ENCODE results near the gene CENPH. TPM values are rescaled to one million over a fixed set of nuclear protein-coding genes. Genes with fewer than 3 reads are reported as not detected.
A peak's percentile ranks its signal among the peaks of the same experiment; 100 is the strongest.

The CENPH gene
- total RNA-seq, 1 donor from 2014 or later, result 5.0 TPM

- FAIRE-seq (peak; percentile 43), DNase-seq (ENCODE audit: low read depth) (peak; percentile 88)
- peak within 1 kb of the TSS; percentile 89 for H3K4me2 ChIP-seq (ENCODE audit: low read length)
- H3K9me3 ChIP-seq (ENCODE audit: insufficient read depth, low read depth, low read length), result no peaks in the 10 kb centered on the region
- peaks cover 10% of the 10 kb centered on the region for H3K36me3 ChIP-seq (ENCODE audit: insufficient read depth, low read length)
- H3K27me3 Mint-ChIP-seq (ENCODE audit: low read depth, unreplicated experiment), result no peaks in the 10 kb centered on the region
- H3K4me1 Mint-ChIP-seq (ENCODE audit: low read depth, unreplicated experiment), result peaks cover 8% of the 10 kb centered on the region
- H3K27ac ChIP-seq (ENCODE audit: low read depth, low read length), result peak within 1 kb of the TSS; percentile 74
- peaks cover 4% of the 10 kb centered on the region for H4K20me1 ChIP-seq (ENCODE audit: insufficient read depth, low read length)
- H3K4me3 ChIP-seq (ENCODE audit: insufficient read depth, low read depth, low read length), result peak within 1 kb of the TSS; percentile 71
- H3K9me3 Mint-ChIP-seq (ENCODE audit: unreplicated experiment), result peaks cover 2% of the 10 kb centered on the region
- peak within 1 kb of the TSS; percentile 83 for H3K9ac ChIP-seq (ENCODE audit: low read length)
- H3K36me3 Mint-ChIP-seq (ENCODE audit: low read depth, unreplicated experiment), result peaks cover 3% of the 10 kb centered on the region
- peak within 1 kb of the TSS; percentile 83 for H3K27ac Mint-ChIP-seq (ENCODE audit: unreplicated experiment)
- H3K27me3 ChIP-seq (ENCODE audit: insufficient read depth, low read length), result no peaks in the 10 kb centered on the region
- H3K4me1 ChIP-seq (ENCODE audit: insufficient read depth, low read length), result peaks cover 8% of the 10 kb centered on the region
- H3K4me3 Mint-ChIP-seq (ENCODE audit: unreplicated experiment), result peak within 1 kb of the TSS; percentile 91
- peaks cover 43% of the 10 kb centered on the region for H3K79me2 ChIP-seq (ENCODE audit: insufficient read depth, low read length)
- TF ChIP-seq CTCF (IDR thresholded peaks at IDR 0.05; ENCODE audit: insufficient read depth, low read depth, low read length) (no peak), EZH2 (IDR thresholded peaks at IDR 0.05; ENCODE audit: insufficient read depth, low read length) (no peak)
- H2AFZ ChIP-seq (ENCODE audit: low read depth, low read length), result peak within 1 kb of the TSS; percentile 84
These were observed 22.5 kb upstream of the CENPH start, which contains the start of gene CCNB1 for GRCh38 chr5:69166686-69167492. Gene CCNB1 (plus strand): TSS chr5:69167150. CDS start chr5:69167263, 113 bp downstream.

- H3K4me3 ChIP-seq (ENCODE audit: insufficient read depth, low read depth, low read length), result peak overlapping the region; percentile 71
- H3K4me1 ChIP-seq (ENCODE audit: insufficient read depth, low read length), result peaks cover 8% of the 10 kb centered on the region
- H3K27me3 ChIP-seq (ENCODE audit: insufficient read depth, low read length), result no peaks in the 10 kb centered on the region
- no peak for TF ChIP-seq EZH2 (IDR thresholded peaks at IDR 0.05; ENCODE audit: insufficient read depth, low read length)
- TF ChIP-seq CTCF (IDR thresholded peaks at IDR 0.05; ENCODE audit: insufficient read depth, low read depth, low read length), result no peak
- no peak for DNase-seq (ENCODE audit: low read depth)
- peak overlapping the region; percentile 74 for H3K27ac ChIP-seq (ENCODE audit: low read depth, low read length)
- H3K27me3 Mint-ChIP-seq (ENCODE audit: low read depth, unreplicated experiment), result no peaks in the 10 kb centered on the region
- peak overlapping the region; percentile 89 for H3K4me2 ChIP-seq (ENCODE audit: low read length)
- peaks cover 49% of the 10 kb centered on the region for H3K79me2 ChIP-seq (ENCODE audit: insufficient read depth, low read length)
- FAIRE-seq, result no peak
- peaks cover 2% of the 10 kb centered on the region for H3K9me3 Mint-ChIP-seq (ENCODE audit: unreplicated experiment)
- H3K4me3 Mint-ChIP-seq (ENCODE audit: unreplicated experiment), result peak overlapping the region; percentile 91
- H4K20me1 ChIP-seq (ENCODE audit: insufficient read depth, low read length), result peaks cover 6% of the 10 kb centered on the region
- peak overlapping the region; percentile 83 for H3K9ac ChIP-seq (ENCODE audit: low read length)
- peaks cover 12% of the 10 kb centered on the region for H3K36me3 ChIP-seq (ENCODE audit: insufficient read depth, low read length)
- peaks cover 8% of the 10 kb centered on the region for H3K4me1 Mint-ChIP-seq (ENCODE audit: low read depth, unreplicated experiment)
- peaks cover 3% of the 10 kb centered on the region for H3K36me3 Mint-ChIP-seq (ENCODE audit: low read depth, unreplicated experiment)
- H2AFZ ChIP-seq (ENCODE audit: low read depth, low read length), result peak overlapping the region; percentile 84
- H3K27ac Mint-ChIP-seq (ENCODE audit: unreplicated experiment), result peak overlapping the region; percentile 55
- H3K9me3 ChIP-seq (ENCODE audit: insufficient read depth, low read depth, low read length), result no peaks in the 10 kb centered on the region
These were observed 21.9 kb upstream of the CENPH start for GRCh38 chr5:69167493-69167855.

- peak overlapping the region; percentile 89 for H3K4me2 ChIP-seq (ENCODE audit: low read length)
- peak overlapping the region; percentile 84 for H2AFZ ChIP-seq (ENCODE audit: low read depth, low read length)
- DNase-seq (ENCODE audit: low read depth), result no peak
- Mint-ChIP-seq H3K27ac (ENCODE audit: unreplicated experiment) (peak overlapping the region; percentile 55), H3K9me3 (ENCODE audit: unreplicated experiment) (peaks cover 2% of the 10 kb centered on the region), H3K4me3 (ENCODE audit: unreplicated experiment) (peak overlapping the region; percentile 91), H3K4me1 (ENCODE audit: low read depth, unreplicated experiment) (peaks cover 8% of the 10 kb centered on the region), H3K36me3 (ENCODE audit: low read depth, unreplicated experiment) (peaks cover 3% of the 10 kb centered on the region), H3K27me3 (ENCODE audit: low read depth, unreplicated experiment) (no peaks in the 10 kb centered on the region)
- H3K4me1 ChIP-seq (ENCODE audit: insufficient read depth, low read length), result peaks cover 8% of the 10 kb centered on the region
- no peak for TF ChIP-seq CTCF (IDR thresholded peaks at IDR 0.05; ENCODE audit: insufficient read depth, low read depth, low read length)
- TF ChIP-seq EZH2 (IDR thresholded peaks at IDR 0.05; ENCODE audit: insufficient read depth, low read length), result no peak
- H3K9ac ChIP-seq (ENCODE audit: low read length), result peak overlapping the region; percentile 83
- H3K9me3 ChIP-seq (ENCODE audit: insufficient read depth, low read depth, low read length), result no peaks in the 10 kb centered on the region
- FAIRE-seq, result no peak
- no peaks in the 10 kb centered on the region for H3K27me3 ChIP-seq (ENCODE audit: insufficient read depth, low read length)
- H3K4me3 ChIP-seq (ENCODE audit: insufficient read depth, low read depth, low read length), result peak overlapping the region; percentile 71
- H4K20me1 ChIP-seq (ENCODE audit: insufficient read depth, low read length), result peaks cover 6% of the 10 kb centered on the region
- peak overlapping the region; percentile 74 for H3K27ac ChIP-seq (ENCODE audit: low read depth, low read length)
- peaks cover 50% of the 10 kb centered on the region for H3K79me2 ChIP-seq (ENCODE audit: insufficient read depth, low read length)
- H3K36me3 ChIP-seq (ENCODE audit: insufficient read depth, low read length), result peaks cover 14% of the 10 kb centered on the region
These were observed 21.5 kb upstream of the CENPH start for GRCh38 chr5:69167929-69168328.
